SK-MEL-5 (cell line): ENCODE results near the gene CWC22. TPM values are rescaled to one million over a fixed set of nuclear protein-coding genes. Genes with fewer than 3 reads are reported as not detected.
"Not testable (repeated sequence)": the region's sequence is repeated elsewhere in the genome, so short reads cannot be mapped to it uniquely, and the experiment has no call there.

Experiments
- DNase-seq: peaks from one replicate; pipeline ENCODE4 v3.0.0-alpha.2; 2016; ENCODE audit warnings: low read depth, low spot score
- in situ Hi-C: cut with HindIII; loops from 2 replicates; pipeline ENCODE4 v1.10.0; 2016; ENCODE audit warnings: low sequenced_read_pairs, high pct_unique_total_duplicates, low pct_unique_long_range_greater_than_20kb
- total RNA-seq: library from RNA; depleted of rRNA; stranded (reverse); fragments of >200 nt; shearing (Covaris generic); gene quantifications from 2 replicates; pipeline ENCODE4 v1.2.3, GENCODE V29; 2014

The CWC22 gene
- total RNA-seq, 1 experiment from 2014 or later = 11.5 TPM

GRCh38 chr2:180010701-180011100 lies 3.6 kb upstream of the CWC22 start:
- no peak for DNase-seq
- in situ Hi-C loops = no loop called here

- DNase-seq = no peak
- in situ Hi-C loops = no loop called here
Observed at GRCh38 chr2:180006231-180006630, 866 bp downstream of the CWC22 start.

GRCh38 chr2:180005465-180005864 lies 1.6 kb downstream of the CWC22 start:
- in situ Hi-C loops, DNase-seq: not testable (repeated sequence)

- no peak for DNase-seq
- in situ Hi-C loops = no loop called here
Observed at GRCh38 chr2:180004731-180005130, 2.4 kb downstream of the CWC22 start.

GRCh38 chr2:180003559-180003958 lies 3.5 kb downstream of the CWC22 start:
- no peak for DNase-seq
- in situ Hi-C loops = no loop called here

- in situ Hi-C loops = no loop called here
Observed at GRCh38 chr2:180003073-180003472, 4.0 kb downstream of the CWC22 start.

GRCh38 chr2:180002198-180002770 lies 4.8 kb downstream of the CWC22 start:
- in situ Hi-C loops = no loop called here

More at GRCh38 chr2:180003073-180003472, 4.0 kb downstream of the CWC22 start:
- DNase-seq = no peak

GRCh38 chr2:180001726-180002125 lies 5.4 kb downstream of the CWC22 start:
- no peak for DNase-seq
- in situ Hi-C loops = no loop called here

More at GRCh38 chr2:180002198-180002770, 4.8 kb downstream of the CWC22 start:
- no peak for DNase-seq

- in situ Hi-C loops = no loop called here
- no peak for DNase-seq
Observed at GRCh38 chr2:180000434-180000833, 6.7 kb downstream of the CWC22 start.

- no peak for DNase-seq
- in situ Hi-C loops = no loop called here
Observed at GRCh38 chr2:179999000-179999399, 8.1 kb downstream of the CWC22 start.

GRCh38 chr2:179995741-179996515 lies 11.2 kb downstream of the CWC22 start:
- no peak for DNase-seq
- in situ Hi-C loops = no loop called here

- DNase-seq = peak; percentile 27
- in situ Hi-C loops = no loop called here
Observed at GRCh38 chr2:179991344-179991743, 15.8 kb downstream of the CWC22 start.

GRCh38 chr2:179990676-179991317 lies 16.3 kb downstream of the CWC22 start:
- in situ Hi-C loops = no loop called here
- no peak for DNase-seq

- in situ Hi-C loops = no loop called here
- no peak for DNase-seq
Observed at GRCh38 chr2:179987916-179988315, 19.2 kb downstream of the CWC22 start.

- in situ Hi-C loops = no loop called here
- no peak for DNase-seq
Observed at GRCh38 chr2:179985163-179985820, 21.8 kb downstream of the CWC22 start.

GRCh38 chr2:179983250-179983932 lies 23.7 kb downstream of the CWC22 start:
- no peak for DNase-seq
- in situ Hi-C loops = no loop called here

GRCh38 chr2:179981085-179981484 lies 26.0 kb downstream of the CWC22 start:
- in situ Hi-C loops = no loop called here
- DNase-seq = no peak

- DNase-seq = no peak
- in situ Hi-C loops = no loop called here
Observed at GRCh38 chr2:179974761-179975160, 32.3 kb downstream of the CWC22 start.
